Muscle of leg (tissue), 11 donors: ENCODE measurements around the gene IFI27L2. TPM values are rescaled to one million over a fixed set of nuclear protein-coding genes. Genes with fewer than 3 reads are reported as not detected.
A peak's percentile ranks its signal among the peaks of the same experiment; 100 is the strongest.

Experiments
- DNase-seq: peaks from one replicate; pipeline ENCODE4 v3.0.0; 2013
- H3K27ac ChIP-seq: one replicate; pipeline ENCODE4 v1.5.1; 2013; ENCODE audit warnings: mild to moderate bottlenecking, low read length, control low read depth
- H3K27me3 ChIP-seq: one replicate; pipeline ENCODE4 v1.6.1; 2013; ENCODE audit warnings: low read length; ENCODE audit not compliant: control insufficient read depth, insufficient read depth
- H3K36me3 ChIP-seq: one replicate; pipeline ENCODE4 v1.6.1; 2013; ENCODE audit warnings: low read length; ENCODE audit not compliant: control insufficient read depth, insufficient read depth
- H3K4me1 ChIP-seq: one replicate; pipeline ENCODE4 v1.6.1; 2013; ENCODE audit warnings: low read length; ENCODE audit not compliant: control insufficient read depth, insufficient read depth
- H3K4me3 ChIP-seq: one replicate; pipeline ENCODE4 v1.5.1; 2013; ENCODE audit warnings: low read length, control low read depth
- H3K9me3 ChIP-seq: replicated peaks from 2 replicates; pipeline ENCODE4 v1.6.1; 2013; ENCODE audit warnings: low read depth, low read length; ENCODE audit not compliant: control insufficient read depth
- WGBS: methylation state at CpG from one replicate; pipeline ENCODE4 v1.1.5; 2013; ENCODE audit warnings: missing lambda C conversion rate; ENCODE audit not compliant: insufficient coverage; 5-methylcytosine and 5-hydroxymethylcytosine counted together
- polyA plus RNA-seq, 8 donors: library from polyadenylated mRNA; unstranded; fragments of 120-200 nt; gene quantifications; one replicate each; pipeline versions ENCODE4 v1.2.1 to v1.2.3, GENCODE V29; 2013; ENCODE audit warnings: inconsistent platforms in 1 of 8, low replicate concordance in 1 of 8; ENCODE audit not compliant: insufficient read length in 8 of 8, insufficient read depth in 1 of 8
- total RNA-seq: library from RNA; stranded (reverse); fragments of 120-200 nt; gene quantifications from one replicate; pipeline ENCODE4 v1.2.4, GENCODE V29; 2013

IFI27L2 gene
- total and polyA plus RNA-seq, 9 donors: 11.9 to 24.6 (median 17.3) TPM

- H3K9me3 ChIP-seq: peaks cover 2% of the 10 kb centered on the region
- 75% methylated on average over 5 of the region's 15 CpGs for WGBS
Observed at GRCh38 chr14:94115631-94116030, 13.8 kb downstream of the IFI27L2 start.

GRCh38 chr14:94115058-94115591 is 14.3 kb downstream of the IFI27L2 start:
- H3K27ac ChIP-seq: no peak overlapping the region
- peaks cover 2% of the 10 kb centered on the region for H3K9me3 ChIP-seq
- H3K4me3 ChIP-seq: no peak overlapping the region
- no peaks in the 10 kb centered on the region for H3K36me3 ChIP-seq
- 46% methylated on average over 4 of the region's 4 CpGs for WGBS
- no peak for DNase-seq
- peaks cover 22% of the 10 kb centered on the region for H3K4me1 ChIP-seq
- no peaks in the 10 kb centered on the region for H3K27me3 ChIP-seq

More at GRCh38 chr14:94115631-94116030, 13.8 kb downstream of the IFI27L2 start:
- H3K27me3 ChIP-seq: no peaks in the 10 kb centered on the region
- H3K4me3 ChIP-seq: no peak overlapping the region
- no peak overlapping the region for H3K27ac ChIP-seq
- no peak for DNase-seq
- no peaks in the 10 kb centered on the region for H3K36me3 ChIP-seq
- H3K4me1 ChIP-seq: peaks cover 19% of the 10 kb centered on the region

DNA sequence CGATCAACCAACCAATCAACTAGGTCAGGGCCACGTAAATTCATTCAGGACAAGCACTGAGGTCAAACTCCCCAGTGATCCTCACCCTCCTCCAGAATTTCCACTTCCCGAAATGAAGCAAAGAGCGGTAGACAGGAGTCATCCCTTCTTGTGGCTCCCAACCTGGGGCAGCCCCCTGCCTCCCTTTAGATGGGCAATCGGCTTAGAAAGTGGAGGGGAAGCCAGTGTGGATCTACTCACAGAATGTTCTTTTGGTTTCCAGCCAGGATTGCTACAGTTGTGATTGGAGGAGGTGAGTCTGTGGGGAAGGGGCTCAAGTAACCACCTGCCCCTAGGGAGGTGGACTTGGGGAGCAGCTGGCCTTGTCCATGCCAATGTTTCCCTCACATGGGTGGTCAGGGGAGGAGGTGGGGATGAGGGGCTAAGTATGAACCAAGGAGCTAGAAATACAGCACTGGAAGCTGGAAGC is 14.8 kb downstream of the IFI27L2 start:
- no peak for DNase-seq
- no peaks in the 10 kb centered on the region for H3K36me3 ChIP-seq
- H3K4me3 ChIP-seq: no peak overlapping the region
- WGBS: 13% methylated on average over 1 of the region's 5 CpGs
- H3K9me3 ChIP-seq: peaks cover 2% of the 10 kb centered on the region
- H3K4me1 ChIP-seq: peaks cover 26% of the 10 kb centered on the region
- no peaks in the 10 kb centered on the region for H3K27me3 ChIP-seq
- no peak overlapping the region for H3K27ac ChIP-seq

- H3K4me1 ChIP-seq: peaks cover 26% of the 10 kb centered on the region
- DNase-seq: no peak
- 58% methylated on average over 4 of the region's 5 CpGs for WGBS
- no peaks in the 10 kb centered on the region for H3K9me3 ChIP-seq
- peak overlapping the region; percentile 13 for H3K27ac ChIP-seq
- no peaks in the 10 kb centered on the region for H3K27me3 ChIP-seq
- no peaks in the 10 kb centered on the region for H3K36me3 ChIP-seq
- H3K4me3 ChIP-seq: no peak overlapping the region
Observed at GRCh38 chr14:94113908-94114588, 15.4 kb downstream of the IFI27L2 start.

GRCh38 chr14:94113490-94113889 is 15.9 kb downstream of the IFI27L2 start:
- no peak for DNase-seq
- no peak overlapping the region for H3K4me3 ChIP-seq
- no peaks in the 10 kb centered on the region for H3K9me3 ChIP-seq
- H3K27me3 ChIP-seq: no peaks in the 10 kb centered on the region
- no peaks in the 10 kb centered on the region for H3K36me3 ChIP-seq
- H3K4me1 ChIP-seq: peaks cover 26% of the 10 kb centered on the region
- 46% methylated on average over 6 of the region's 6 CpGs for WGBS
- H3K27ac ChIP-seq: peak overlapping the region; percentile 13

DNA sequence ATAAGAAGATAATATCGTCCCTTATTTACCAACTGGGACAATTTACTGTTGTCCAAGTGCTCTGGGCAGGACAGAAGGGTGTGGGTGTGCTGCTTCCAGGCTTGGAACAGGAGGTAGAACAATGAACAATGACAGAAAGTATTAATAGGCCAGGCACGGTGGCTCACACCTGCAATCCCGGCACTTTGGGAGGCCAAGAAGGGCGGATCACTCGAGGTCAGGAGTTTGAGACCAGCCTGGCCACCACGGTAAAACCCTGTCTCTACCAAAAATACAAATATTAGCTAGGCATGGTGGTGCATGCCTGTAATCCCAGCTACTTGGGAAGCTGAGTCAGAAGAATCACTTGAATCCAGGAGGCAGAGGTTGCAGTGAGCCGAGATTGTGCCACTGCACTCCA is 16.3 kb downstream of the IFI27L2 start:
- Histone ChIP-seq H3K9me3 (no peaks in the 10 kb centered on the region), H3K27me3 (no peaks in the 10 kb centered on the region), H3K36me3 (no peaks in the 10 kb centered on the region), H3K4me1 (peaks cover 26% of the 10 kb centered on the region), H3K4me3 (no peak overlapping the region), H3K27ac (no peak overlapping the region)
- DNase-seq: no peak
- 60% methylated on average over 3 of the region's 7 CpGs for WGBS

GRCh38 chr14:94112513-94113063 is 16.8 kb downstream of the IFI27L2 start:
- peaks cover 26% of the 10 kb centered on the region for H3K4me1 ChIP-seq
- 79% methylated on average over 4 of the region's 6 CpGs for WGBS
- no peaks in the 10 kb centered on the region for H3K27me3 ChIP-seq
- no peaks in the 10 kb centered on the region for H3K9me3 ChIP-seq
- H3K36me3 ChIP-seq: no peaks in the 10 kb centered on the region
- peak overlapping the region; percentile 51 for H3K4me3 ChIP-seq
- no peak overlapping the region for H3K27ac ChIP-seq
- DNase-seq: no peak

DNA sequence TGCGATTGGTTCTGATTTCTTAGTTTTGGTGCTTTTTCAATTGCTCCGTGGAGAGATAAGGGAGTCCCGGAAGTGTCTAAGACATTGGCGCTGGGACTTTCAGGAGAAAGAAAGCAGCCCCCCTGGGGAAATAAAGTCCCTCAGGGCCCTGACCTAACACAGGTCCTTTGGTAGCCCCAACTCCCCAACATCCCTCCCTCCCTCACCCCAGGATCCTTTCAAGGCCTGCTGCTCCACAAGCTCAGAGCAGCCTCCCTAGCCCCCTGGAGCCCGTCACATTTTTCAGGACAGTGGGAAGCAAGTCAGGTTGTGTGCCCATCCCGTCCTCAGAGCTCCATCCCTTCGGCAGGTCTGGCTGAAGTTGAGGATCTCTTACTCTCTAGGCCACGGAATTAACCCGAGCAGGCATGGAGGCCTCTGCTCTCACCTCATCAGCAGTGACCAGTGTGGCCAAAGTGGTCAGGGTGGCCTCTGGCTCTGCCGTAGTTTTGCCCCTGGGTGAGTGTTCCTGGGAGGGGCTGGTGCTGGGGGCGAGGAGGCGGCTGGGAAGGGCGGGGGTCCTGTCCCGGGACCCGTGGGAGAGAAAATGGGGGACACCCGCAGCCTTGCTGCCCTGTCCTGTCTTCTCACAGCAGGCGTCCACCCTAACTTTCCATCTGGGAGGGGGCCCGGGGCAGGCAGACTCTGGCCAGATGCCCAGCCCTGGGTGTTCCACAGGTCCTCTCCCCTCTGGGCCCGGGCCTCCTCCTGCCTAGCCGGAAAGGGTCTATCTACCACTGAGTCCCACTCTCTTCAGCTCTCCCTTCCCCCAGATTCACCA is 17.9 kb downstream of the IFI27L2 start:
- no peak for DNase-seq
- Histone ChIP-seq H3K27ac (peak overlapping the region; percentile 83), H3K9me3 (no peaks in the 10 kb centered on the region), H3K4me3 (peak overlapping the region; percentile 51), H3K27me3 (no peaks in the 10 kb centered on the region), H3K36me3 (no peaks in the 10 kb centered on the region), H3K4me1 (peaks cover 26% of the 10 kb centered on the region)
- WGBS: 78% methylated on average over 11 of the region's 20 CpGs

DNA sequence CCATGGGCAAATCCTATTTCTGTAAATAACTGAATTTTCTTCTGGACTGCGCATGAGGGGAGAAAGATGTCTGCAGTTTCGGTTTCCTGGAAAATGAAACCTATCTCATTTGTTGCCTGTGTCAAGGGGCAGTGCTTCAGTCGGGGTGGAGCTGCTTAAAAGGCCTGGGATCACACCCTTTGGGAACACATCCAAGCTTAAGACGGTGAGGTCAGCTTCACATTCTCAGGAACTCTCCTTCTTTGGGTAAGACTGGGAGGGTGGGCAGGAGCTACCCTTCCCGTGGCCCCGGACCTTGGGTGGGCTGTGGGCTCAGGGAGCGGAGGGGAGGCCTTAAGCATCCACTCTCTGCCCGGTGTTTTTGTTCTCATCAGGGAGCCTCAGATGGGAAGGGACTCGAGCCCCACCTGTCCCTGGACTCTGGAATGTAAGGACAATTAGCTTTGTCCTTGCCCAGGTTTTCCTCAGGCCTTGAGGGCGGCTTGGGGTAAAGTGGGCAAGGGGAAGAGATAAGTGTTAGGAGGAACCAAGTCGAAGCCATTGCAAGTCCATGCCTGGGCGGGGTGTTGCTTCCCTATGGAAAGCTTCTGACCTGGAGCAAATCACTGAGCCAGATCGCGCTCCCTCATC is 18.7 kb downstream of the IFI27L2 start, which contains the start of gene IFI27:
Gene IFI27, plus strand, starts transcription at position 185 of the 630 bp plus-strand sequence.
- Histone ChIP-seq H3K27ac (peak within 1 kb of the TSS; percentile 83), H3K4me3 (peak within 1 kb of the TSS; percentile 51), H3K36me3 (no peaks in the 10 kb centered on the region), H3K4me1 (peaks cover 26% of the 10 kb centered on the region), H3K9me3 (no peaks in the 10 kb centered on the region), H3K27me3 (no peaks in the 10 kb centered on the region)
- DNase-seq: peak; percentile 47
- WGBS: 70% methylated on average over 8 of the region's 14 CpGs
